Right lobe of liver (tissue), 6 donors: ENCODE measurements around the gene INSRR. TPM values are rescaled to one million over a fixed set of nuclear protein-coding genes. Genes with fewer than 3 reads are reported as not detected.

Source experiments
- ATAC-seq, 4 donors: fragments of 200-7000 bp; cut with Tn5 transposase; one replicate each; pipeline ENCODE4 v1.9.1; 2020; ENCODE audit warnings: mild to moderate bottlenecking in 4 of 4, moderate library complexity in 4 of 4
- DNase-seq, 3 donors: peaks; one replicate each; pipeline ENCODE4 v3.0.0-alpha.2; 2020
- H3K27ac ChIP-seq, 3 donors: fragments of 200-600 bp; one replicate each; pipeline ENCODE4 v1.8.0; 2022
- H3K27me3 ChIP-seq, 2 donors: fragments of 200-600 bp; one replicate each; pipeline ENCODE4 v1.8.0; 2022
- H3K36me3 ChIP-seq, 4 donors: fragments of 200-600 bp; sonication (generic) in 1 of 4; one replicate each; pipeline versions ENCODE4 v1.5.1 to v1.8.0; 2017 to 2022; ENCODE audit warnings: control low read depth in 1 of 4
- H3K4me1 ChIP-seq, 4 donors: fragments of 200-600 bp; sonication (generic) in 1 of 4; one replicate each; pipeline versions ENCODE4 v1.5.1 to v1.8.0; 2017 to 2022; ENCODE audit warnings: control low read depth in 1 of 4
- H3K4me3 ChIP-seq, 3 donors: fragments of 200-600 bp; one replicate each; pipeline ENCODE4 v1.8.0; 2022
- H3K9me3 ChIP-seq, 4 donors: fragments of 200-600 bp; sonication (generic) in 1 of 4; one replicate each; pipeline versions ENCODE4 v1.5.1 to v1.8.0; 2017 to 2022; ENCODE audit warnings: control low read depth in 1 of 4
- CTCF ChIP-seq, 4 donors: fragments of 200-600 bp in 3 of 4; fragments of 450-650 bp in 1 of 4; IDR thresholded peaks; one replicate each; pipeline versions ENCODE4 v1.5.1 to v1.8.0; 2016 to 2022; ENCODE audit warnings: antibody characterized with exemption in 4 of 4, mild to moderate bottlenecking in 2 of 4
- POLR2A ChIP-seq: fragments of 450-650 bp; IDR thresholded peaks from one replicate; pipeline ENCODE4 v1.6.1; 2017; ENCODE audit warnings: antibody characterized with exemption, mild to moderate bottlenecking
- WGBS: methylation state at CpG from one replicate; pipeline ENCODE4 v1.1.6; 2018; ENCODE audit warnings: low coverage, low lambda C conversion rate; ENCODE audit not compliant: insufficient coverage; ENCODE audit errors: missing lambda C conversion rate; 5-methylcytosine and 5-hydroxymethylcytosine counted together
- intact Hi-C, 2 donors: fragments of 100-400 bp; cut with DNase I; formaldehyde crosslinking; loops; one replicate each; pipeline versions ENCODE4 v1.11.2 to v1.14.1; 2022
- total RNA-seq, 6 experiments: library from RNA; depleted of rRNA in 2 of 6; stranded (reverse); fragments of >200 nt in 2 of 6; fragmentation: NEBNext Ultra II Directional in 3 of 6; extraction: Animal tissue kit (Norgen Biotek cat#: 25700) in 3 of 6; gene quantifications; one replicate each; pipeline versions ENCODE4 v1.1.0 to v1.2.4, GENCODE V29; 2016 to 2023
- donor health status: DM: no; HTN: yes; CAD: no.
- donor health status: DM: no; HTN: no; CAD: no.
- donor health status: DM: no; HTN: no; CAD: no.
- donor health status: DM: no; HTN: yes; CAD: no.
- donor health status: DM: no; HTN: yes; CAD: no.

Gene INSRR
- total RNA-seq, 6 experiments from 2014 or later: not detected

- 45% methylated on average over 2 of the region's 5 CpGs for WGBS
- no peak for TF ChIP-seq CTCF (IDR thresholded peaks at IDR 0.05)
- TF ChIP-seq POLR2A: no peak
- H3K4me3 ChIP-seq: no peak overlapping the region
- H3K4me1 ChIP-seq: peaks cover 0 to 11% (median 0%) of the 10 kb centered on the region in 4 donors
- DNase-seq: no peak
- no peaks in the 10 kb centered on the region for H3K9me3 ChIP-seq
- peak; percentile 27 to 44 (median 40) for ATAC-seq
- H3K27ac ChIP-seq: peak overlapping the region; percentile 21 to 69 (median 63)
- intact Hi-C loops: no loop called here
- H3K27me3 ChIP-seq: no peaks in the 10 kb centered on the region
- H3K36me3 ChIP-seq: no peaks in the 10 kb centered on the region
These were observed 43.5 kb downstream of the INSRR start for GRCh38 chr1:156815307-156815826.

GRCh38 chr1:156814571-156815260 lies 44.2 kb downstream of the INSRR start:
- H3K4me3 ChIP-seq: no peak overlapping the region
- no peaks in the 10 kb centered on the region for H3K36me3 ChIP-seq
- no peaks in the 10 kb centered on the region for H3K27me3 ChIP-seq
- peak overlapping the region in 2 of 3 donors; percentile 21 to 63 for H3K27ac ChIP-seq
- ATAC-seq (peak in 1 of 4 donors; percentile 14), DNase-seq (no peak)
- H3K9me3 ChIP-seq: no peaks in the 10 kb centered on the region
- peaks cover 0 to 11% (median 0%) of the 10 kb centered on the region in 4 donors for H3K4me1 ChIP-seq
- intact Hi-C loops: no loop called here
- WGBS: 72% methylated on average over 2 of the region's 7 CpGs
- TF ChIP-seq CTCF (IDR thresholded peaks at IDR 0.05): no peak
- TF ChIP-seq POLR2A: no peak

DNA sequence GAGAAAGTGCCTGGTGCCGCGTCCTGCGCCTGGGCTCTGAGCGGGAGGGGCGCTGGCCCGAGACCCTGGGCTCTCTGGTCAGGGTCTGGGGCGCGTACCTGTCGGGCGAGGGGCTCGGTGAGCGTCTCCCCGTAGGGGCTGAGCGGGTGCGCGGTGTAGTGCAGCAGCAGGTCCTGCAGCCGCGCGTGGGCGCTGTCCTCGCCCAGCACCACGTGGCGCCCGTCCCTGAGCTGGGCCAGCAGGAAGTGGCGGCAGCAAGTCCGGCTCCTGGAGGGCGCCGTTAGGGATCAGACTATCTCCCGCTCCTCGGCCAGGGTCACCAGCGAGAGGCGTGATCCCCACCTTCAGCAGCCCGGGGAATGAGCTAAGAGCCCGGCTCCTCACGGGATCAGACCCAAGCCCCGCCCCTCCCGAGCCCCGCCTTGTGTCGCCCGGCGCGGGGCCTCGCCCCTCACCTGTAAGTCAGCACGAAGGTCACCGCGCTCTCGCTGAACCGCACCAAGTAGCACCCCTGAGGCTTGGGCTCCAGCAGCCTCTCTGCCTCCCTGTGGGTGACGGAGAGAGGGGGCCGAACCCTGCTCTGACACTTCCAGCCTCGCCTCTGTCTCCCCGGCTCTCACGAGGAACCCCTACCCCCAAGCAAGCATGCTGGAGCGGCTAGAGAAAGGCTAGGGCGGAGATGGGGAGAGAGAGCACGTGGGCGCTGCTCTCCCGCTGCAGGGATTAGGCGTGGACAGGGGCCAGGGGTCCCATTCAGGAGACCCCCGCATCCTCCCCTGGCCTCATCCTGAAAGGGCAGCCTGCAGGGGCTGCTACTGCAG lies 45.0 kb downstream of the INSRR start:
- H3K9me3 ChIP-seq: no peaks in the 10 kb centered on the region
- WGBS: 54% methylated on average over 11 of the region's 60 CpGs
- DNase-seq (peak; percentile 53 to 70 (median 65)), ATAC-seq (peak; percentile 67 to 81 (median 76))
- H3K36me3 ChIP-seq: no peaks in the 10 kb centered on the region
- peak overlapping the region; percentile 25 to 41 (median 35) for H3K4me3 ChIP-seq
- H3K27me3 ChIP-seq: no peaks in the 10 kb centered on the region
- no peak for TF ChIP-seq POLR2A
- peak; percentile 36 to 55 (median 46) for TF ChIP-seq CTCF (IDR thresholded peaks at IDR 0.05)
- peak overlapping the region in 1 of 3 donors; percentile 8 for H3K27ac ChIP-seq
- H3K4me1 ChIP-seq: peaks cover 0 to 11% (median 0%) of the 10 kb centered on the region in 4 donors
- intact Hi-C loops: no loop called here

- Histone ChIP-seq H3K27ac (no peak overlapping the region), H3K27me3 (no peaks in the 10 kb centered on the region), H3K4me3 (peak overlapping the region in 2 of 3 donors; percentile 35 to 41), H3K36me3 (no peaks in the 10 kb centered on the region), H3K9me3 (no peaks in the 10 kb centered on the region), H3K4me1 (peaks cover 0 to 11% (median 0%) of the 10 kb centered on the region in 4 donors)
- DNase-seq: no peak
- 47% methylated on average over 7 of the region's 10 CpGs for whole genome bisulfite sequencing
- no peak for TF ChIP-seq POLR2A
- TF ChIP-seq CTCF (IDR thresholded peaks at IDR 0.05): no peak
- intact Hi-C loops: no loop called here
- no peak for ATAC-seq
These were observed 45.6 kb downstream of the INSRR start for GRCh38 chr1:156813298-156813697.
